Stimulated activated CD4-positive, alpha-beta T cell treated with anti-CD3 and anti-CD28 coated beads, Interleukin-2, amount 100 ng/mL, for 48 hours (primary cell): Measurements from ENCODE around the gene SLC45A1.

ENCODE experiments used
- DNase-seq, 2 donors: peaks; one replicate each; pipeline ENCODE4 v3.0.0-alpha.2; 2020

Gene SLC45A1

DNA sequence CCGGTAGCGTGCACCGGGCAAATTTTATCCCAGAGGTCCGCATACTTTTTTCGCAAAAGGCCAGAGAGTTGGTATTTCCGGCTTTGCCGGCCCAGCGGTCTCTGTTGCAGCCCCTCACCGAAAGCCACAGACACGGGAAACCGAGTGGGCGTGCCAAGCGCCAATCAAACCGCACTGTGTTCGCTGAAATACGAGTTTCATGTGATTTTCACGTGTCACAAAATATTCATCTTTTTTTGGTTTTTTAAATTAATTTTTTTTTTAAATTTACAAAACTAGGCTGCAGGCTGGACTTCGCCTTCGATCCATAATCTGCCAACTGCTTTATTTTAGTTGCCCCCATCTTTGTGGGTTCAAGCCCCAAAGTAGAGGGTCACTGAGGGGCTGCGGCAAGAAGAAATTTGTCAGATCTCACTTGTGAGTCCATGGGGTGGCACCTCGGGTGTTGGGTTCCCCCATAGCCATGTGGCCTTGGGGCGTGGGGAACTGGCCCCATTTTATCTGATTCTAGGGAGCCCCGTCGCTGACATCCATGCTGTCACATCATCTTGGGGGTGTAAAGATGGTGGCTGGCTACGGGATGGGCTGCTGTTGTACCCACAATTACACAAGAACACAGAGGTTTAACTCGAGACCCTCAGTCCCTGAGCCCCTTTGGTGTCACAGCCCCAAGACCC is 20.8 kb downstream of the SLC45A1 start:
- no peak for DNase-seq

DNA sequence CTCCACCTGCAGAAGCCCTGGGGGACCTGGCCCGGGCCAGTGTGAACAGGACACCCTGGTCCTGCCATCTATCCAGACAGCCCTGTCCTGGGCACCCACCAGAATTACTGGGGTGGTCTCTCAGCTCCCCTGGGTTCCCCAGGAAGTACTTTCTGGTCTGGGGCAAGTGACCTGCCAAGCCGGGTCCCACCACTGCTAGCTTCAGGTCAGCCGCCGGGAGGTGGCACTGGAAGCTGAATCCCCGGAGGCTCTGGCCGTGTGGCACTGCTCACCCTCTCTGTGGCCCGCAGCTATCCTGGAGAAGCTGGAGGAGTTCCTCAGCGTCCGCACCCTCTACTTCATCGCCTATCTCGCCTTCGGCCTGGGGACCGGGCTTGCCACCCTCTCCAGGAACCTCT is 21.3 kb downstream of the SLC45A1 start:
- no peak for DNase-seq

DNA sequence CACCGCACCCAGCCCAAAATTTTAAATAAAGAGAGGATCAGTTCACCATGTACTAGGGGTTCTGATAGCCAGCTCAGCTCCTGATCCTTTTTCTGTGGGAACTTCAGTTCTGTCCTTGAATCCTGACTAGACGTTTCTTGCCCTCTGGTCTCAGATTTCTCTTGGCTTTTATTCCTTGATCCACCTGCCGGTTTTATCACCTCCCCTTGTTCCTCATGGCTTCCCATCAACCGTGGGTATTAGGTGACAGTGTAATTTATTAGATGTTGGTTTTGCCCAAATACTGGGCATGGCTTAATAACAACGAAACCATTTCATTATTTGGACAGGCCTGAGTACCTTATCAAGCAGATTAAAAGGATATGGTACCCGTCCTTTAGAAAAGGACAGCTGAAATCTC is 22.5 kb downstream of the SLC45A1 start:
- no peak for DNase-seq

DNA sequence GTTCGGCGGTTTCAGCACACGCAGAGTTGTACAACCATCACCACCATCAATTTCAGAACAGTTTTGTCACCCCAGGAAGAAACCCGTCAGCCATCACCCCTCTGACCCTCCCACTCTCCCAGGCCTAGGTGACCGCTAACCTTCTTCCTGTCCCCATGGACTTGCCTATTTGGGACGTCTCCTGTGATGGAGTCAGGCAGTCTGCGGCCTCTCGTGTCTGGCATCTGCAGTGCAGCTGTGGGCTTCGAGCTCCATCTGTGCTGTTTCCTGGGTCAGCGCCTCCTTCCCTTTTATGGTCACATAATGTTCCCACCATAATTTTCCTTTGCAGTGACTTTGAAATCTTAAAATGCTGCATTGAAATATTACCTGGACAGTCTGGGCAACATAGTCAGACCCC is 24.4 kb downstream of the SLC45A1 start:
- no peak for DNase-seq

DNA sequence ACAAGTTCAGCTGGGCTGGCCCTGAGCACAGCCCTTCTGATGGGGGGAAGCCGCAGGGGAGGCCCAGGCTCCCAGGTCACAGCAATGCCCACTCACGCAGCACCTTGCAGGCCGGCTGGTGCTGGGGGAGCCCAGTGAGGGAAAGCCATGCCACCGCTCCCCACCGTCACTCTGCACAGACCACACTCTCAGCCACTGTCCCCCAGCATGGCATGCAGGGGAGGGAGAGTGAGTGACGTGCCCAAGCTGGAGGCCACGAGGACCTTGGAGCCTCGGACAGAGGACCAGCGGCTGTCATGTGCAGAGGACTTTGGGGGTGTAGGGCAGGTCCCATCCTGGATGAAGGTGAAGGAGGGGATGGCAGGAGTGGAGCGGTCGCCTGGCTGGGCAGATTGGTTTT is 25.1 kb downstream of the SLC45A1 start:
- no peak for DNase-seq

DNA sequence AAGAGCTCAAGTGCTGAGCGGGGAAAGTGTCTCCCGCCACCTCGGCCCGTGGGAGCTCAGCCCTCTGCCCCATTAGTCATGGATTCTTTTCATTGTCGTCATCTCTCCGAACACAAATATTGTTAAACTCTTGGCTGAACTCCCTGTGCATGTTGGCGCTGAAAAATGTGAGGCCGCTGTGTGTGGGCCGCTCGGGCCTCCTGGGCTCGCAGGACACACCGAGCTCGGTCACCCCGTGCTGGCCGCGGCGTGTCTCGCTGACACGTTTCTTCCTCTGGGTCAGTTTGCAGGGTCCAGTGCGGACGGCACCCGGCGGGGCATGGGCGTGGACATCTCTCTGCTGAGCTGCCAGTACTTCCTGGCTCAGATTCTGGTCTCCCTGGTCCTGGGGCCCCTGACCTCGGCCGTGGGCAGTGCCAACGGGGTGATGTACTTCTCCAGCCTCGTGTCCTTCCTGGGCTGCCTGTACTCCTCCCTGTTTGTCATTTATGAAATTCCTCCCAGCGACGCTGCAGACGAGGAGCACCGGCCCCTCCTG is 25.6 kb downstream of the SLC45A1 start:
- DNase-seq = no peak

DNA sequence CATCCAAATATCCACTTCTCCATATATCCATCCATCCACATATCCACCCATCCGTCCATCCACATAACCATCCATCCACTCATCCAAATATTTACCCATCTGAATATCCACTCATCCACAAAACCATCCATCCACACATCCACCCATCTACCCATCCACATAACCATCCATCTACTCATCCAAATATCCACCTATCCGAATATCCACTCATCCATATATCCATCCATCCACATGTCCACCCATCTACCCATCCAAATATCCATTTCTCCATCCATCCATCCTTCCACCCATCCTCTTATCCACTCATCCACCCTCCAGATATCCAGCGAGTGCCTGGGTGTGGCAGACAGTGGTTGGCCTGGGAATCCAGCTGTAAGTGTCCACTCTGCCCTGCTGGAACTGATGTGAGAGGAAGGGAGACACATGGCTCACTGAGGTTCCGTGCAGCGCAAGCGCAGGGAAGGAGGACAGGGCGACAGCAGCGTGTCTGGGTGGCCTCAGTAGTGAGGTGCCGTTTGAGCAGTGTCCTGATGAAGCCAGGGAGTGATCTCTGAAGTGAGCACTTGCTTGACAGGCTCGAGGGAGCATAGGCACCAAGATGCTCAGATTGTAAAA is 27.1 kb downstream of the SLC45A1 start:
- no peak for DNase-seq

DNA sequence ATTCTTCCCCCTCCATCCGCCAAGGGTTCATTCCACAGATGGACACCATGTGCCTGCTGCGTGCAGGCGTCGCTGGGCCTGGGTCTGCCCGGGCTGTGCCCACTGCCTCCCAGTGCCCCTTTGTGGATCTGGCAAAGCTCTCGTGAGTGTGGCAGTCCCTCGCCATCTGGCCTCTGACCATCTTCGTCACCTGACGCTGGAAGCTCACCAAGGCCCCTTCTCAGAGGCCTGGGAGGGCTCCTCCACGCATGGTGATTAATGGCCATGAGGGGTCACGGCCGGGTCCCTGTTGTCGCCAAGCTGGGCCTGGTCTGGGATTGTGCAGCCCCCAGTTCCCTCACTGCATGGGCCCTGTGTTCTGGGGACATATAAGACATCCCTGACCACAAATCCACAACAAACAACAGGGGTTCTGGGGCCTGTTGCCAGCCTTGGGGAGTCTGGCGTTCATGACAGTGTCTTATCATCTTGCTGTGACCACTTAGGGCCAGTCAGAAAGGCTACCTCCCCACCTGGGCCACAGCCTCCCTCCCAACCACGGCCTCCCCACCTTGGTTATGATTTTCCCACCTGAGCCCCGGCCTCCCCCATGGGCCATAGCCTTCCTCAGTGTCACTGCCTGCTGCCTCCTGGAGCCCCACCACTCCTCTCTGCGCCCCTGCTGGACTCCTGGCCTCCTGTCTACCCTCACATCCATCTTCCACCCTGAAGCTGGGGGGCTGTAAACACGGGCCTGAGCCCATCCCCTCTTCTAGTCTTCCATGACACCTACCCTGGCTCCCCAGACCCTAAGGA is 27.9 kb downstream of the SLC45A1 start:
- no peak for DNase-seq

DNA sequence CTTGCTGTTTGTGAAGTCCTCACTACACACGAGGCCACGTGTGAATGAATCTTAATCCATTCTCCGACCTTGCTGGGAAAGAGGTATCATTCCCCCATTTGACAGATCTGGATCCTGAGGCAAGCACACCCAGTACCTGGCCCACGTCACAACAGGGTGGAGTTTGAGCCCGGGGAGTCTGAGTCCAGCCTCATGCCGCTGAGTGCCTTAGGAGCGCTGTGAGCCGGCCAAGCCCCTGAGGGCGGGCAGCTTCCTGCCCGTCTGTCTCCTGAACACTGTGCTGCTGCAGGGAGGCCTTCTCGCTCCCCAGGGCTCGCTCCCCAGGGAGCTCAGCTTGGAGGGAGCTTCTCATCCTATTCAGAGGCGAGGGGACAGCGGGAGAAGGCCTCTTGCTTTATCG is 29.7 kb downstream of the SLC45A1 start:
- no peak for DNase-seq

DNA sequence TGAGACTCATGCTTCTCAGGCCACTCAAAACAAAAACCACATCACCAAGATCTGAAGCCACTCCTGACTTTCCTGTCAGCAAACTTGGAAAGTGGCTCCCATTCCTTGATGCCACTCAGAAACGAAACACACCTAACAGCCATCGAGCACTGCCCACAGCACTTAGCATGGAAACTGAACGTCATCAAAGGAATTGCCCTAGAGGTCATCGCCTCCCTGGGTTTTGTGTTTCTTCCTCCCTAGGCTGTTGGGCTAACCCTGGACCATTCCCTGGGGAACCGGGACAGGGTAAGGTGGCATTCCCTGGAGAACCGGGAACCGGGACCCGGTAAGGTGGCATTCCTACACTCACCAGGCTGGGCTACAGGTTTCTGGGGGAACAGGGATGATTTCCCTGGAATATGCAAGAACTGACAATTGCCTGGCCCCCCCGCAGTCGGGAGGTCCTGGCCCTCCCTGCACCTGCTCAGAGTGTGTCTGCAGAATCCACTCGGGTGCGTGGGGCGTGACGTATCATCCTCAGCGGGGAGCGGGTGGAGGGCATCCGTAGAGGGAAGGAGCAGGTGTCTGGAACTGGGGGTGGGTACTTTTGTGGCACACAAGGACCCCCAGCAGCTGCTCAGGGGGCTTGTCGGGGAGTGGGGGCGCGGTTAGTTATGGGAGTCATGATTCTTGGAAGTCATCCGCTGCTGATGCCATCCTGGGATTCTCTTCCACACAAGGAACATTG is 30.3 kb downstream of the SLC45A1 start:
- DNase-seq = no peak

DNA sequence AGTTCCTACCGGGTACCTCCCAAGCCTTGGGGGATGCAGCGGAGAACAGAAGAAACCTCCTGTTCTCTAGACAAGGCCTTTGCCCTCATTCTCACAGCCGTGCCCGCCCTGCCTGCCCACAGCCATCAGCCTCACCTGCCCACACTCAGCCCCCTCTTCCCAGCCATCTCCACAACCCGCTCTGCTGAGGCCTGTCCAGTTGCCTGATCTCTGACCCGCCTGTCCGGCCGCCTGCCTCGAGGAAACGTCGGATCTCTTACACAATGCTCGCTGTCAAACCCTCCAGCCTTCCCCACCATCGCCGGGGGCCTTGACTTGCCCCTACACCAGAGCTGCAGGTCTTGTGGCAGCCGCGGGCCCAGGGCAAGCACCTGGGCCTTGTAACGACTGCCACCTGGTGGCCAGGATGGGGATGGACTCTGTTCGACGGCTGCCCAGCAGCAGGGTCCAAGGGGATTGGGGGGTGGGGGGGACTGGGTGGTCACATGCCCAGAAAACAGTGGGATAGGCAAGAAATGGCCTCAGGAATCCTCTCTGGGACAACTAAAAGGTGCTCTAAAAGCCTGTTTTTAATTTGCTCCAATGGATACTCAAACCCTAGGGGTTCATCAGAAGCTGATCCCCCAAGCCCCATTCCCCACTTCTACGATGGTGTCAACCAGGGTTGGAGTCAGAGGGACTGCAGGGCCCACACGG is 31.0 kb downstream of the SLC45A1 start:
- peak; percentile 66 to 69 for DNase-seq

DNA sequence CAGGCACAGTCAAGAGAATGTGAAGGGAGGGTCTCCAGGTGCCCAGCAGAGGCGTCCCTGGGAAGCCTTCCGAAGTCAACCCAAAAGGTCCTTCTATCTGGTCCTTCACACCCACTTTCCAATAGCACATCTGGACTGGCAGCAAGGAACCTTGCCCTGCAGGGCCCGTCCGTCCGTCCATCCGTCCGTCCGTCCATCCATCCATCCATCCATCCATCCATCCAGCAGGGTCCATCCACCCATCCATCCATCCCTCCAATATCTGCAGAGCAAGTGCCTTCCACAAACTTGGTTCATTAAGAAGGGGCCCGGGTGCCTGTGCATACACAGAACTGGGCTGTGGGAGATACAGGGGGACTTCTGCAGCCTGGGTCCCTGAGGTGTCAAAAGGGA is 31.6 kb downstream of the SLC45A1 start:
- no peak for DNase-seq

DNA sequence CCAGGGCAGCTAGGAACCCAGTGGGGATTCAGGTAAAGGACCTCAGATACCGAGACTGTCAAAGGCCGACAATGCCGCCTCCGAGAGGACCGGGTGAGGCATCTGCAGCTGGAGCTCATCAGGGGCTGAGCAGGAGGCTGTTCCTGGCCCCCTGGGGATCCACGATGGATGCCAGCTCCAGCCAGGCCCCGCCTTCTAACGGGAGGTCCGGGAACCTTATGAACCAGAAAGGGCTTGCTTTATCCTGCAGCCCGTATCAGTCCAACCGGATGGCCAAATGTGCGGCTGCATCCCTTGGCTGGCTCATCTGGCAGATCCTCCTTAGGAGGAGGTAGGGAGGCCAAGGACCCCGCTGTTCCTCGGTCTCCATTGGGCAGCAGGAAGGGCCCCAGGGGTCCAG is 32.0 kb downstream of the SLC45A1 start:
- no peak for DNase-seq

DNA sequence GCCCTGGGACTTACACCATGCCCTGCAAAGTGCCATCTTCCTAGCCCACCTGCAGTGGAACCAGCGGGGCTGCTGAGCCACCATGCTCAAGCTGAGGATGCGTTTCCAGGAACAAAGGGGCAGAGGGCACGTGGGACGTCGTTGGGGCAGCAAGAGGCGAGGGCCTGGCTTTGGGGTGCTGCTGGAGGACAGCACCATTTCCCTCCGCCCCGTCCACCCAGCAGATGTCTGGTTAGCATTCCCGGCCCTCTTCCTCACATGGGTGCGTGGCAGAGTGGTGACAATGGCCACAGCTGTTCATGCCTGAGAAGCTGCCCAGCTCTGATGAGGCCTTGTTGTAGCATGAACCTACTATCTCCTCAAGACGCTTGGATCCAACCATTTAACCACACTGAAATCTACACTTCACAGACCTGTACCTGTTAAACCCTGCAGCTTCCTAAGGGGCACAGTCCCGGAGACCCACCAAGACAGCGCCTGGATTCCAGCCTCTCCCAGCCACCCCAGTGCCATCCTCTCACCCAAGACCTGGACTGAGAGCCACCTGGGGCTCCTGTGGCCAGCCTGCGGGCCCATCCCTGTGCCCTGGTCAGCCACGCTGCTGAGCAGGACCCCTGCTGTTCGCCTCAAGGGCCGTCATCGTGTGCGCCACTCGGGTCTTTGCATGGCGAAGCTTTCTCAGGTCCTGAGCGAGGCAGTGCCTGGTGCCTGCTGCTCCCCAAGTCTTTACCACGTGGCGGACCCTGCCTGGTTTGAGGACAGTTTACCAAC is 33.2 kb downstream of the SLC45A1 start:
- no peak for DNase-seq

DNA sequence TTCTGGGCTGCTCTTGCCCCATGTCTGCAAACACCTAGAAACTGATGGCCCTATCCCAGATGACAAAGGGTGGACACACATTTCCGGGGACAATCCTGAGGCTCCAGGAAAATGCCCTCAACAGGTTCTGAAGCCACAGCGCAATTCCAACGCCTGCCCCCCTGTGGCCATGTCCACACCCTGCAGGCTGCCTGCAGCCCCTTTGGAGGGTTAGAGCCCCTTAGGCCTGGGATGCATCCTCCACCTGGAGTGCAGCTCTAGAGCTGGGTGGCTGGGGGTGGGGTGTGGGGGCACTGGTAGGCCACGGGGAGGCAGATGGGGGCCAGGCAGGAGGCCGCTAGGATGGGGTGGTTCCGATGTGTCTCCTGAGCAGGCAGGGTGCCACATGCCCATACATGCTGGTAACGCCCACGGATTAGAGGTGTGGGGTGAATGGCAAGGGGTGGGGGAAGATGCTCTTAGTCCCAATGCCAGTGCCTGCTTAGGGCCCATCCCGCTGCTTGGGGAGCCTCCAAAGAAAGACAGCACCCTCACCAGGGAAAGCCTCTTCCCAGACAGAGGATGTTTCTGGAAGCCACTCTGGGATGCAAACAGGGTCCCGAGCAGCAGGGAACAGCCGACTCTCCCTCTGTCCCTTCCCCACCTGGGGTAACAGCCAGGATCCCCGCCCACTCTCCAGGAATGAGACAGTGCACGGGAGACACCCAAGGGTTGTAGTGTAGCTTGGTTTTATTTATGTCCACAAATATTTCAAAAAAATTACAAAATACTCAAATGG is 34.0 kb downstream of the SLC45A1 start:
- peak in 1 of 2 donors; percentile 21 for DNase-seq

DNA sequence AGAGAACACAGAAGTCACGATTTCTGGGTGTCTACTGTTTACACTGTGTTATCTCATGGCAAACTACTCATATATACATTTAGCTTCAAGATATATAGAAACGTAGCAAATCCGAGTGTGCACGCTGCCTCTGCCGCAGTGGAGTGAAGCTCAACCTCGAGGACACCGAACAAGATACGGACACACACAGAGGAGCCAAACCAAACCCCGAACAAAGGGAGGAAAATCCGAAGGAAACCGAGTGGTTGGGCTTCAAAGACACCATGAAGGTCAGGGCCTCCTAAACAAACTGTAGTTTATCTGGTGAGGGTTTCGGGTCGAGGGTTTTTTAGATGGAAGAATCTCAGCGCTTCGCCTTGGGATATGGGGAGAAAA is 34.5 kb downstream of the SLC45A1 start:
- DNase-seq = no peak

DNA sequence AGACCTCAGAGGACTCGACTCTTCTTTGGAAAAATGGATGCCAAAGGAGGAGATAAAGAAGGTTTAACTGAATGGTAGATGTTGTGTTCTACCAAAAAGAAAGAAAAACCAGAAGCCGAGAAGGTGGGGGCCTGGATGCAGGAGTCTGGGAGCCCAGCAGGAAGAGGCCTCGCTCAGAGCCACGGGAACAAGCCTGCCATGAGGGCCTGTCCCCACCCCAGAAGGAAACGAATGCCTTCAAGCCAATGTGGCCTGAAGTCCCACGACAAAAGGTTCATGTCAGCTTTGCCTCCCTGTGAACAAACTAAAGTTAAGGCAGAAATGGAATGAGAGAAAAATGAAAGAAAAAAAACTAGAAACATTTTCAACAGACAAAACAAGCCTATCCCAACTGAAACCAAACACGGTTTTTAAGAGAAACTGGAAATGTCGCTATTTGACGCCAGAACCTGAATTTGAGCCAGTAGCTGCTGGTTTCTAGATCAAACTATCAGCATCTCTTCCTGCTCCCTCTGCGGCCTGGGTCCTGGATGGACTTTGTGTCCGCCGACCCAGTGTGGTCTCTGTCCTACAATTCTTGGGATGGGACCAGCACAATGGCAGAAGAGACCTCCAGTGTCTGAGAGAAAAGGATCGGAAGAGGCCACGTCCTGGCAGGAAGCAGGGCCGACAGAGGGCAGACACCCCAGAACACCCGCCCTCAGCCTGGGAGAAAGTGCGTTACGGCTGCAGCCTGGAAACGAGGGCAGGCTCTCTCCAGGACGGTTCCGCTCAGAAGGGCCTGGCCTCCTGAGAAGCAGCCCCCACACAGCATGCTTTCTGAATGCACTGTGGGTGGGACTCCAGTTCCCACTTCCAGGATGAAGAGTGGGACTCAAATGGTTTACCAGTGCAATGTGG is 35.2 kb downstream of the SLC45A1 start:
- no peak for DNase-seq

DNA sequence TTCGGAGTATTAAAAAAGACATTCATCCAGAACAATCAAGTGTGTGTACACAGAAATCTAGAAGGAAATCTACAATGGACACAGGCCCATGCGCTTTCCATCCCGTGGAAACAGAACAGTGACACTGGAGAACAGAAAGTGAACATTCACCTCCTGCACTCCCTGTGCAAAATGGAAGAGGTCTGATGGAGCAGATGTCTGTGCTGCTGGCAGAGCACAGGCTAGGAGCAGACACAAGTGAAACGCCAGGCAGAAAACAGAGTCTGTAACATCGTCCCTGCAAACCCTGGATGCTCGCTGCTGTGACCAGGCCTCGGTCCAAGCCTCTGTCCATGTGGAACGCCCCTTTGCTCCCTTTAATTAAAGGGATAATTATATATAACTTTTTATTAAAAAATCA is 36.1 kb downstream of the SLC45A1 start:
- no peak for DNase-seq

DNA sequence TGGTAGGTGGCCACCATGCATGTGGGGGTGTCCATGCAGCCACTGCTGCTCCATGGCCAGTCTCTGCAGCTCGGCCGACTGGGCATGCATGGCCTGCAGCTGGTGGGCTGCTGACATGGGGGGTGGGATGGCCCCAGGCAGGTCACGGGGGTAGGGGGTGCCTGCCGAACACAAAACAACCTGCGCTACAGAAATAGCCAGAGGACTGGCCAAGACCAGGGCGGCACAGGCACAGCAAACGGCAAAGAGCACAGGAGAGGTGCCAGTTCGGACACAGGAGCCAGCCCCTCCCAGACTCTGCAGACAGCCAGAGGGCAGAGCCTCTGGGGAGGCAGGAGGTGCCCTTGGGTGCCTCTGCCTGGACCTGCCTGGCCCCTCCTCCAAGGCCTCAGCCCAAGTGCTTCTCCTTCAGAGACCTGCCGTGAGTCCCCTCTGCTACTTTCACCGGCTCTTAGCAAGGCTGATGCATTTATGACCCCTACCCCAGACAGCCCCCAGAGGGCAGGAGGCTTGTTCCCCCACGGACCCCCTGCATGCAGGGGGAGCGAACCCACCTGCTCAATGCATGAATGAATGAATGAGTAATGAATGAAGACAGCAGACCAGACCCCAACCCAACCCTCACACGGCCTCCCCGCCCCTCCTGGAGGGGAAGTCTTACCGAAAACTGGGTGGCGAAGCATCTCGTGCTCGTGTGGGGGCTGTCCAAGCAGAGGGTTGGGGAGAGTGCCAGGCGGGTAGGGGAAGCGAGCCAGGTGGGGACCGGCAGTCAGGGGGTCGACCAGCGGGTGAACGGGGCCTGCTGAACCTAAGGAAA is 37.7 kb downstream of the SLC45A1 start:
- no peak for DNase-seq
